ENCODE data around the gene HCST. TPM values are rescaled to one million over a fixed set of nuclear protein-coding genes. Genes with fewer than 3 reads are reported as not detected.

The HCST gene
- total RNA-seq, 1 donor from 2014 or later, result 2.3 TPM

DNA sequence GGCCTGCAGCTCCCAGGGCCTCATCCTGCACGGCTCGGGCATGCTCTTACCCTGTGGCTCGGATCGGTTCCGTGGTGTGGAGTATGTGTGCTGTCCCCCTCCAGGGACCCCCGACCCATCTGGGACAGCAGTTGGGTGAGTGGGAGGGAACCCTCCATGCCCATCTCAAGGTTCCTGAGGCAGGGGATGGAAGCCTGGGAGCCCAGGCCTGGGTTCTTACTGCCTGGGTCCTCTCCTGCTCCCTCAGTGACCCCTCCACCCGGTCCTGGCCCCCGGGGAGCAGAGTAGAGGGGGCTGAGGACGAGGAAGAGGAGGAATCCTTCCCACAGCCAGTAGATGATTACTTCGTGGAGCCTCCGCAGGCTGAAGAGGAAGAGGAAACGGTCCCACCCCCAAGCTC, 30.7 kb upstream of the HCST start:
- H3K4me1 ChIP-seq, result peaks cover 24% of the 10 kb centered on the region
- peaks cover 42% of the 10 kb centered on the region for H3K27me3 ChIP-seq (ENCODE audit: low read depth)
- no peaks in the 10 kb centered on the region for H3K9me3 ChIP-seq (replicated peaks)
- H3K36me3 ChIP-seq, result no peaks in the 10 kb centered on the region
- H3K27ac ChIP-seq (replicated peaks), result no peak overlapping the region
- intact Hi-C loops (cut with micrococcal nuclease), result no loop called here
- no peak overlapping the region for H3K4me3 ChIP-seq
- no peak for DNase-seq
- TF ChIP-seq, protein P1, sequence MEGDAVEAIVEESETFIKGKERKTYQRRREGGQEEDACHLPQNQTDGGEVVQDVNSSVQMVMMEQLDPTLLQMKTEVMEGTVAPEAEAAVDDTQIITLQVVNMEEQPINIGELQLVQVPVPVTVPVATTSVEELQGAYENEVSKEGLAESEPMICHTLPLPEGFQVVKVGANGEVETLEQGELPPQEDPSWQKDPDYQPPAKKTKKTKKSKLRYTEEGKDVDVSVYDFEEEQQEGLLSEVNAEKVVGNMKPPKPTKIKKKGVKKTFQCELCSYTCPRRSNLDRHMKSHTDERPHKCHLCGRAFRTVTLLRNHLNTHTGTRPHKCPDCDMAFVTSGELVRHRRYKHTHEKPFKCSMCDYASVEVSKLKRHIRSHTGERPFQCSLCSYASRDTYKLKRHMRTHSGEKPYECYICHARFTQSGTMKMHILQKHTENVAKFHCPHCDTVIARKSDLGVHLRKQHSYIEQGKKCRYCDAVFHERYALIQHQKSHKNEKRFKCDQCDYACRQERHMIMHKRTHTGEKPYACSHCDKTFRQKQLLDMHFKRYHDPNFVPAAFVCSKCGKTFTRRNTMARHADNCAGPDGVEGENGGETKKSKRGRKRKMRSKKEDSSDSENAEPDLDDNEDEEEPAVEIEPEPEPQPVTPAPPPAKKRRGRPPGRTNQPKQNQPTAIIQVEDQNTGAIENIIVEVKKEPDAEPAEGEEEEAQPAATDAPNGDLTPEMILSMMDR (IDR thresholded peaks at IDR 0.05; ENCODE audit: borderline replicate concordance), result no peak

DNA sequence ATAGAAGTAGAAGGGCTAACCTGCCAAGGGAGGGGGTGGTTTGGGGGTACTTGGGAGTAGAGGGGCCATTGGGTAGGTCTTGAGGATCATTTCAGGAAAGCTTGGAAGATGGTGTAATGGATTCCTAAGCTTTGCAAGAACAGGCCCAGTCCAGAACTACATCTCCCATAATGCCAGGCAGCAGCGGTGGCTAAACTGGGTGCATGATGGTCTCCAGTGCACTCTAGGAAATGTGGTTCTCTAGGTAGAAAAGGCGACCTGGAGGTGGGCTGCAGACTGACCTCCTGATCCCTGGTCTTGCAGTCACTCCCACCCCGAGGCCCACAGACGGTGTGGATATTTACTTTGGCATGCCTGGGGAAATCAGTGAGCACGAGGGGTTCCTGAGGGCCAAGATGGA, 30.1 kb upstream of the HCST start:
- H3K27me3 ChIP-seq (ENCODE audit: low read depth), result peaks cover 36% of the 10 kb centered on the region
- H3K4me3 ChIP-seq, result no peak overlapping the region
- DNase-seq, result no peak
- intact Hi-C loops (cut with micrococcal nuclease), result no loop called here
- peaks cover 24% of the 10 kb centered on the region for H3K4me1 ChIP-seq
- H3K36me3 ChIP-seq, result no peaks in the 10 kb centered on the region
- no peak overlapping the region for H3K27ac ChIP-seq (replicated peaks)
- TF ChIP-seq, protein P1 (IDR thresholded peaks at IDR 0.05; ENCODE audit: borderline replicate concordance), result no peak
- no peaks in the 10 kb centered on the region for H3K9me3 ChIP-seq (replicated peaks)

DNA sequence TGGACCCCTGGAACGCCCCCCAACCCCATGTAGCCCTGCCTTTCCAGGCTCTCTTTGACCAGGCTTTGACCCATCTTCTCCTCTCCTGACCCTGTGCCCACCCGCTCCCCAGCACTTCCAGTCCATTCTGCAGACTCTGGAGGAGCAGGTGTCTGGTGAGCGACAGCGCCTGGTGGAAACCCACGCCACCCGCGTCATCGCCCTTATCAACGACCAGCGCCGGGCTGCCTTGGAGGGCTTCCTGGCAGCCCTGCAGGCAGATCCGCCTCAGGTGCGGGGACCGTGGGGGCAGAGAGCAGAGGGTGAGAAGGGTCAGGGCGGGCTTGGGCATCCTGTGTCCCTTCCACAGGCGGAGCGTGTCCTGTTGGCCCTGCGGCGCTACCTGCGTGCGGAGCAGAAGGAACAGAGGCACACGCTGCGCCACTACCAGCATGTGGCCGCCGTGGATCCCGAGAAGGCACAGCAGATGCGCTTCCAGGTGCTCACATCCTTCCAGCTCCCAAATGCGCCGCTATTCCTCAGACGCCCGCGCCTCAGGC, 27.9 kb upstream of the HCST start:
- H3K4me3 ChIP-seq, result no peak overlapping the region
- no peak overlapping the region for H3K27ac ChIP-seq (replicated peaks)
- no peak for DNase-seq
- peaks cover 11% of the 10 kb centered on the region for H3K4me1 ChIP-seq
- TF ChIP-seq, protein P1 (IDR thresholded peaks at IDR 0.05; ENCODE audit: borderline replicate concordance), result no peak
- no peaks in the 10 kb centered on the region for H3K36me3 ChIP-seq
- H3K9me3 ChIP-seq (replicated peaks), result no peaks in the 10 kb centered on the region
- H3K27me3 ChIP-seq (ENCODE audit: low read depth), result peaks cover 38% of the 10 kb centered on the region
- intact Hi-C loops (cut with micrococcal nuclease), result no loop called here

DNA sequence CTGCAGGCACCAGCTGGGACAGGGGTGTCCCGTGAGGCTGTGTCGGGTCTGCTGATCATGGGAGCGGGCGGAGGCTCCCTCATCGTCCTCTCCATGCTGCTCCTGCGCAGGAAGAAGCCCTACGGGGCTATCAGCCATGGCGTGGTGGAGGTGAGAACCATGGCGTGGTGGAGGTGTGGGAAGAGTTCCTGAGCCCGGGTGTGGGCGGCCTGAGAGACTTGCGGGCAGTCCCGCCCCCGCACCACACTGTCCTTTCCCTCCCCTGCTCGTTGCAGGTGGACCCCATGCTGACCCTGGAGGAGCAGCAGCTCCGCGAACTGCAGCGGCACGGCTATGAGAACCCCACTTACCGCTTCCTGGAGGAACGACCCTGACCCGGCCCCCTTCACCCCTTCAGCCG, 23.3 kb upstream of the HCST start:
- H3K4me3 ChIP-seq, result no peak overlapping the region
- no peak overlapping the region for H3K27ac ChIP-seq (replicated peaks)
- H3K27me3 ChIP-seq (ENCODE audit: low read depth), result peaks cover 11% of the 10 kb centered on the region
- TF ChIP-seq, protein P1 (IDR thresholded peaks at IDR 0.05; ENCODE audit: borderline replicate concordance), result no peak
- no peaks in the 10 kb centered on the region for H3K36me3 ChIP-seq
- no peak for DNase-seq
- H3K4me1 ChIP-seq, result peaks cover 7% of the 10 kb centered on the region
- intact Hi-C loops (cut with micrococcal nuclease), result no loop called here
- H3K9me3 ChIP-seq (replicated peaks), result no peaks in the 10 kb centered on the region

DNA sequence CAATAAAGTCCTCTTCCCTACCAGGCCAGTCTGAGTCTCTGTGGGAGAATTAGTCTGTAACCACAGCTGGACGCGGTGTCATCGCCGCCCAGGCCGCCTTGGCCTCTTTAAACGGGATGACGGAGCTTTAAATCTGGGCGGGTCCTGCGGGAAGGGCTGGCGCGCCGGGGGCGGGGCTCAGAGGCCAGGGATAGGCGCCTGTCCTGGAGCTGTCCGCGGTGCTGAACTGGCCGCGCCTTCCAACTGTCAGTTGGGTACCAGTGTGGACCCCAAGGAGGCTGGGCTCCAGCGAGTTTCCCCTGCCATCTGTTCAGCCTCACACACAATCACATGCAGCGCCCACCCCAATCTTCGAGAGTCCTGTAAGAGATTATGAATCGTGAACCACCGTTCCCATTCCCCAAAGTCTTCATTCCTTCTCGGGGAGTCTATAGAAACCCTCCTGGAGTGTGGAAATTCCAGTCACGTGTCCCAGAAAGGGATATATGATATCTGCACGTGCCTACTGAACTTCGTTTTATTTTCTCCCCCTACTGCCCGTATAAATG, 22.5 kb upstream of the HCST start:
- intact Hi-C loops (cut with micrococcal nuclease), result loop anchor here (10.0 kb wide), 1 partner anchor 55 kb away; the partner anchor contains the start of gene LRFN3

More for the DNA sequence above, 22.5 kb upstream of the HCST start:
- no peak overlapping the region for H3K27ac ChIP-seq (replicated peaks)
- H3K36me3 ChIP-seq, result no peaks in the 10 kb centered on the region
- DNase-seq, result peak; percentile 92
- H3K9me3 ChIP-seq (replicated peaks), result no peaks in the 10 kb centered on the region
- TF ChIP-seq, protein P1 (IDR thresholded peaks at IDR 0.05; ENCODE audit: borderline replicate concordance), result no peak
- H3K4me3 ChIP-seq, result no peak overlapping the region
- H3K27me3 ChIP-seq (ENCODE audit: low read depth), result peaks cover 11% of the 10 kb centered on the region
- peaks cover 7% of the 10 kb centered on the region for H3K4me1 ChIP-seq
